ENCODE data around the gene SEMA3F. TPM values are rescaled to one million over a fixed set of nuclear protein-coding genes. Genes with fewer than 3 reads are reported as not detected.

SEMA3F gene
- total RNA-seq, 2 donors from 2014 or later = 14.7 to 24.0 TPM

DNA sequence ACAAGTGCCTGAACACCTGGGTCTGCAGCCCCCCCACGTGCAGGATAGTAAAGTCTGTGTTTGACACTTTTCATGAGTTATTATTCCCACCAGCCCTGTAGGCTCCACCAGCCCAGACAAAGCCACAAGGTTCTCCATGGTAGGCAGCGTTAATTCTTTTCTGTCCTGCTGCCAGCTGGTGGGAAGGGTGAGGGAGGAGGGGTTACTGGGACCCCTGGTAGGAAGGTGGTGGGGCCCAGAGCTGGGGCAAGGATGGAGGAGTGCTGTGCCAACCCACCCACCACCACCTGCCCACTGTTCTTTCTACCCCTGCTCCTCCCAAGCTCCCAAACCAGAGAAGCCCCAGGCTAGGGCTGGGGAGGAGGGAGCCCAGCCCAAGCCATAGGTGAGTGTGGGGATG lies 20.8 kb upstream of the SEMA3F start:
- Histone ChIP-seq H3K27me3 (no peaks in the 10 kb centered on the region), H3K27ac (no peak overlapping the region), H3K36me3 (no peaks in the 10 kb centered on the region), H3K9ac (ENCODE audit: low read depth in 2 of 2, low read length in 2 of 2) (no peak overlapping the region), H3K4me3 (no peak overlapping the region), H3K9me3 (no peaks in the 10 kb centered on the region), H3K4me1 (no peaks in the 10 kb centered on the region)
- intact Hi-C loops (cut with DNase I) = no loop called here
- no peak for DNase-seq
- TF ChIP-seq, protein P1, sequence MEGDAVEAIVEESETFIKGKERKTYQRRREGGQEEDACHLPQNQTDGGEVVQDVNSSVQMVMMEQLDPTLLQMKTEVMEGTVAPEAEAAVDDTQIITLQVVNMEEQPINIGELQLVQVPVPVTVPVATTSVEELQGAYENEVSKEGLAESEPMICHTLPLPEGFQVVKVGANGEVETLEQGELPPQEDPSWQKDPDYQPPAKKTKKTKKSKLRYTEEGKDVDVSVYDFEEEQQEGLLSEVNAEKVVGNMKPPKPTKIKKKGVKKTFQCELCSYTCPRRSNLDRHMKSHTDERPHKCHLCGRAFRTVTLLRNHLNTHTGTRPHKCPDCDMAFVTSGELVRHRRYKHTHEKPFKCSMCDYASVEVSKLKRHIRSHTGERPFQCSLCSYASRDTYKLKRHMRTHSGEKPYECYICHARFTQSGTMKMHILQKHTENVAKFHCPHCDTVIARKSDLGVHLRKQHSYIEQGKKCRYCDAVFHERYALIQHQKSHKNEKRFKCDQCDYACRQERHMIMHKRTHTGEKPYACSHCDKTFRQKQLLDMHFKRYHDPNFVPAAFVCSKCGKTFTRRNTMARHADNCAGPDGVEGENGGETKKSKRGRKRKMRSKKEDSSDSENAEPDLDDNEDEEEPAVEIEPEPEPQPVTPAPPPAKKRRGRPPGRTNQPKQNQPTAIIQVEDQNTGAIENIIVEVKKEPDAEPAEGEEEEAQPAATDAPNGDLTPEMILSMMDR (IDR thresholded peaks at IDR 0.05) = no peak

DNA sequence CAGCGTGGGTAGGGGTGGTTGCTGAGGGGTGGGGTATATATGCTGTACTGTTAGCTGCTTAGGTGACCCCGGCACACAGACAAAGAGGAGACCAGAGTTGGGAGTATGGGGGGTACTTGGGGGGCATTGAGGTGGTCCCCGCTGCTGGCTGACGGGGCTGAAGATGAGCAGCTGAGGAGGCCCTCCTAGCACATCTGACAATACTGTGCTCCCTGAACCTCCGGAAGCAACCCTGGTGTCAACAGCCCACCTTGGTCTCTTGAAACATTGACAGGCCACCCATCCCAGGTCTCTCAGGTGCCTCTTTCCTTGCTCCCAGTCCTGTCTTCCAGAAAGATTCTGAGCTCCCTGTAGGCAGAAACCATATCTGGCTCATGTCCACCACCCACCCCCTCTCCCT lies 19.2 kb upstream of the SEMA3F start:
- no peaks in the 10 kb centered on the region for H3K9me3 ChIP-seq
- no peaks in the 10 kb centered on the region for H3K4me1 ChIP-seq
- H3K36me3 ChIP-seq = no peaks in the 10 kb centered on the region
- H3K27ac ChIP-seq = no peak overlapping the region
- TF ChIP-seq, protein P1 (IDR thresholded peaks at IDR 0.05) = no peak
- DNase-seq = no peak
- no peak overlapping the region for H3K4me3 ChIP-seq
- intact Hi-C loops (cut with DNase I) = no loop called here
- H3K27me3 ChIP-seq = no peaks in the 10 kb centered on the region
- H3K9ac ChIP-seq (ENCODE audit: low read depth in 2 of 2, low read length in 2 of 2) = no peak overlapping the region

DNA sequence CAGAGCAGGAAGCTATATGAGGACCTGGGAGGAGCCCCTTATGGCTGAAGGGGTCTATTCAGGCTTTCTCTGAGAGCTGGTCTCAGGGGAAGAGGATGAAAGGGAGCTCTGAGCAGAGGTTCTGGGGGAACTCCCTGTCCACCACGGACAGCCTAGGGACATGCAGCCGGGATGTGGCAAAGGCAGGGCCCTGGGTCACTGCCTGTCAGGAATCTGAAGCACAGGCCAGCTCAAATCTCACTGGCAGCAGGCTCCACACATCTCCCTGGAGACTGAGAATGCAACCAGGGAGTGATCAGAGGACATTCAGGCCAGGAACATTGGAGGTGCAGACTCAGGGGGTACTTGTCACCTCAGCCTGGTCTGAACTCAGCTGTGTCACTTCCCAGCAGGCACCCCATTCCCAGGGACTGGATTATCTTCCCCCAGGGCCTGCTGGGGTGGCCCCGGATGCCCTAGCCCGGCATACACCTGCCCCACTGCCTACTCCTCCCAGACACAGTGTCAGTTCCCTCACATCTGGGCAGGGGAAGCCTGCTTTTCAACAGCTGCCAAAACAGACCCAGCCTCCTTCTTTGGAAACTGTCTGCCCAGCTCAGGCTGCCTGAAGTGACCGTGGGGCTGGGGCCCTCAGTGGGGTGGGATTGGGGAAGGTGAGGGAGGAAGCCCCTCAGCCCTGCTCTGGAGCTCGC lies 18.3 kb upstream of the SEMA3F start:
- H3K9me3 ChIP-seq = no peaks in the 10 kb centered on the region
- H3K27ac ChIP-seq = no peak overlapping the region
- no peaks in the 10 kb centered on the region for H3K27me3 ChIP-seq
- DNase-seq = no peak
- no peak overlapping the region for H3K4me3 ChIP-seq
- H3K36me3 ChIP-seq = no peaks in the 10 kb centered on the region
- H3K4me1 ChIP-seq = no peaks in the 10 kb centered on the region
- H3K9ac ChIP-seq (ENCODE audit: low read depth in 2 of 2, low read length in 2 of 2) = no peak overlapping the region
- intact Hi-C loops (cut with DNase I) = no loop called here
- TF ChIP-seq, protein P1 (IDR thresholded peaks at IDR 0.05) = no peak

DNA sequence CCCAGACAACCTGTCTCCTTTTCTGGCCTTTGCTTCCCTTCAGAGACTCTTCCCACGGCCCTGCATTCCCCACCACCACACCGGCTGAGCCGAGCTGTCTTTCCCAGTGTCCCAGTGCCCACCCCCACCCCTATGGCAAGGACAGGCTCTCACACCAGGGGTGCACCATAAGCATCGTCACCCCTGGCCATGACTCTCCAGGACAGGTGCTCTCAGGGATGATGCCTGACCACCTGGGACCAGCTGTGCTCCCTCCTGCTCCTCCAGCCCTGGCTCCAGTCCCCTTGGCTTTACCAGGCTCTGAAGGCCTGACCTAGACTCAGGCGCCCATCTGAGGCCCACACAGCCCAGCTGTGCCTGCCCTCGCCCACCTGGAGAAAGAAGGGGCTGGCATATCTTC lies 17.6 kb upstream of the SEMA3F start:
- no peaks in the 10 kb centered on the region for H3K9me3 ChIP-seq
- H3K4me3 ChIP-seq = no peak overlapping the region
- H3K27me3 ChIP-seq = no peaks in the 10 kb centered on the region
- H3K9ac ChIP-seq (ENCODE audit: low read depth in 2 of 2, low read length in 2 of 2) = no peak overlapping the region
- no peaks in the 10 kb centered on the region for H3K36me3 ChIP-seq
- H3K27ac ChIP-seq = no peak overlapping the region
- intact Hi-C loops (cut with DNase I) = no loop called here
- H3K4me1 ChIP-seq = no peaks in the 10 kb centered on the region
- TF ChIP-seq, protein P1 (IDR thresholded peaks at IDR 0.05) = no peak
- DNase-seq = no peak

DNA sequence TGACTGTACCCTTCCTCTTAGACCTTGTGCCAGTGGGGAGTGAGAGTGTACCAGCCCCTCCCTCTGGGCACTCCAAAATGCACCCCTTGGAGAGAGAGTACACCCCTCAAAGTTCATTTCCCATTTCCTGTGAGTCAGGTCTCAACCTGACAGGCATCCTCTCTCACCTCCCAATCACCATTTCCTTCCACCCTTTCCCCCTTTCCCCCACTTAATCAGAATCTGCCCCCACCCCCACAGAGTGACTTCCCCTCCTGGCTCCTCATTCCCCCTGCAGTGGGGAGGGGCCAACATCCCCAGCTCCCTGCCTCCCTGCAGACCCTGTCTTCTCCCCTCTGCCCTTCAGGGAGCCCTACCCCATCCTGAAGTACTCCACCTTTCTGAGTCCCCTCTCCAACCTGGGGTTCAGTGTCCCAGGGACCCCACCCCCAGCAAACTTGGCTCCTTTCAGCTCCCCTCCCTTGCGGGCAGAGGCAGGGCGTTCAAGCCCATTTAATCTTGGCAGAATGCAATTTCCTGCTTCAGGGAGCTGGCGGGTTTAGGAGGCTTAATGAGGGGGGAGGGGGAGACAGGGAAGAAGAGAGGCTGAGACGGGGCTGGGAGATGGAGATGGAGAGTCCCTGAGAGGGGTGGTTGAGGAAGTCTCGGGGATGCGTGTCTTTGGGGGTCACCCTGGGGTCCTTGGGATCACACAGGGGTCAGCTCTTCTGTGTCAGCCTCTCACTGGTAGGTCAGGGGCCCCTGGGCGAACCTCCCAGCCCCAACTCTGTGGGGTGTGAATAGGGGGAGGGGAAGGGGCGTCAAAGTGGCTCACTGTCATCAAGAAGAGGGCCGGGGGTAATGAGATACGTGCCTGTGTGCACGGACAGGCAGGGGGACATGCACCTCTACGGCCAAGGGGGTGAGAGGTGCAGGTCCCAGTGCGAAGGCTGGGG lies 16.6 kb upstream of the SEMA3F start:
- Histone ChIP-seq H3K9me3 (no peaks in the 10 kb centered on the region), H3K9ac (ENCODE audit: low read depth in 2 of 2, low read length in 2 of 2) (no peak overlapping the region), H3K4me1 (no peaks in the 10 kb centered on the region), H3K27ac (no peak overlapping the region), H3K4me3 (no peak overlapping the region), H3K27me3 (no peaks in the 10 kb centered on the region), H3K36me3 (no peaks in the 10 kb centered on the region)
- TF ChIP-seq, protein P1 (IDR thresholded peaks at IDR 0.05) = no peak
- no peak for DNase-seq
- intact Hi-C loops (cut with DNase I) = no loop called here
